Right lobe of liver (tissue), 6 donors: ENCODE results near the gene RIMBP2. TPM values are rescaled to one million over a fixed set of nuclear protein-coding genes. Genes with fewer than 3 reads are reported as not detected.

Experiments used
- ATAC-seq, 4 donors: fragments of 200-7000 bp; cut with Tn5 transposase; one replicate each; pipeline ENCODE4 v1.9.1; 2020; ENCODE audit warnings: mild to moderate bottlenecking in 4 of 4, moderate library complexity in 4 of 4
- DNase-seq, 3 donors: peaks; one replicate each; pipeline ENCODE4 v3.0.0-alpha.2; 2020
- H3K27ac ChIP-seq, 3 donors: fragments of 200-600 bp; one replicate each; pipeline ENCODE4 v1.8.0; 2022
- H3K27me3 ChIP-seq, 2 donors: fragments of 200-600 bp; one replicate each; pipeline ENCODE4 v1.8.0; 2022
- H3K36me3 ChIP-seq, 4 donors: fragments of 200-600 bp; sonication (generic) in 1 of 4; one replicate each; pipeline versions ENCODE4 v1.5.1 to v1.8.0; 2017 to 2022; ENCODE audit warnings: control low read depth in 1 of 4
- H3K4me1 ChIP-seq, 4 donors: fragments of 200-600 bp; sonication (generic) in 1 of 4; one replicate each; pipeline versions ENCODE4 v1.5.1 to v1.8.0; 2017 to 2022; ENCODE audit warnings: control low read depth in 1 of 4
- H3K4me3 ChIP-seq, 3 donors: fragments of 200-600 bp; one replicate each; pipeline ENCODE4 v1.8.0; 2022
- H3K9me3 ChIP-seq, 4 donors: fragments of 200-600 bp; sonication (generic) in 1 of 4; one replicate each; pipeline versions ENCODE4 v1.5.1 to v1.8.0; 2017 to 2022; ENCODE audit warnings: control low read depth in 1 of 4
- POLR2A ChIP-seq: fragments of 450-650 bp; IDR thresholded peaks from one replicate; pipeline ENCODE4 v1.6.1; 2017; ENCODE audit warnings: antibody characterized with exemption, mild to moderate bottlenecking
- WGBS: methylation state at CpG from one replicate; pipeline ENCODE4 v1.1.6; 2018; ENCODE audit warnings: low coverage, low lambda C conversion rate; ENCODE audit not compliant: insufficient coverage; ENCODE audit errors: missing lambda C conversion rate; 5-methylcytosine and 5-hydroxymethylcytosine counted together
- intact Hi-C, 2 donors: fragments of 100-400 bp; cut with DNase I; formaldehyde crosslinking; loops; one replicate each; pipeline versions ENCODE4 v1.11.2 to v1.14.1; 2022
- total RNA-seq, 6 experiments: library from RNA; depleted of rRNA in 2 of 6; stranded (reverse); fragments of >200 nt in 2 of 6; fragmentation: NEBNext Ultra II Directional in 3 of 6; extraction: Animal tissue kit (Norgen Biotek cat#: 25700) in 3 of 6; gene quantifications; one replicate each; pipeline versions ENCODE4 v1.1.0 to v1.2.4, GENCODE V29; 2016 to 2023
- TF ChIP-seq, protein P1 (sequence below), 4 donors: fragments of 200-600 bp in 3 of 4; fragments of 450-650 bp in 1 of 4; IDR thresholded peaks; one replicate each; pipeline versions ENCODE4 v1.5.1 to v1.8.0; 2016 to 2022; ENCODE audit warnings: antibody characterized with exemption in 4 of 4, mild to moderate bottlenecking in 2 of 4
- donor health status: DM: no; HTN: yes; CAD: no.
- donor health status: DM: no; HTN: no; CAD: no.
- donor health status: DM: no; HTN: no; CAD: no.
- donor health status: DM: no; HTN: yes; CAD: no.
- donor health status: DM: no; HTN: yes; CAD: no.

RIMBP2 gene
- total RNA-seq, 6 experiments from 2014 or later, result 0.04 to 0.19 TPM; not detected in 4

DNA sequence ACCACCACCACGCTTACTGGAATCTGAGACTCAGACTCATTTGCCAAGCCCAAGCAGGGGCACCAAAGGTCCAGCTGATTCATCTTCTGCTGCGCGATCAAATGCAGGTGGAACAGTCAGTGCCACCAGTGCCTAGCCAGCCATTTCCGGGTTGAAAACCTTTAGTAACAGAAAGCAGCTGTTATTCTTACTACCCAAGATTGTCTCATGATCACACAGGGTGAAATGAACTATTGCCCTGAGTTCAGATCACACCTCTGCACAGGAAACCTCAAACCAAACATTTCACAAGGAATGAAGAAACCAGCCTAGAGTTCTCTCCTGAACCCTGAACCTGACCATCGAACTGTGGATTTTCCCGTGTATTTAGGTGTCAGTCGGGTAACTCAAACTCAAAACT lies 88.9 kb downstream of the RIMBP2 start:
- no peak for DNase-seq
- no peaks in the 10 kb centered on the region for H3K4me1 ChIP-seq
- no peaks in the 10 kb centered on the region for H3K36me3 ChIP-seq
- H3K4me3 ChIP-seq, result no peak overlapping the region
- TF ChIP-seq, protein P1, sequence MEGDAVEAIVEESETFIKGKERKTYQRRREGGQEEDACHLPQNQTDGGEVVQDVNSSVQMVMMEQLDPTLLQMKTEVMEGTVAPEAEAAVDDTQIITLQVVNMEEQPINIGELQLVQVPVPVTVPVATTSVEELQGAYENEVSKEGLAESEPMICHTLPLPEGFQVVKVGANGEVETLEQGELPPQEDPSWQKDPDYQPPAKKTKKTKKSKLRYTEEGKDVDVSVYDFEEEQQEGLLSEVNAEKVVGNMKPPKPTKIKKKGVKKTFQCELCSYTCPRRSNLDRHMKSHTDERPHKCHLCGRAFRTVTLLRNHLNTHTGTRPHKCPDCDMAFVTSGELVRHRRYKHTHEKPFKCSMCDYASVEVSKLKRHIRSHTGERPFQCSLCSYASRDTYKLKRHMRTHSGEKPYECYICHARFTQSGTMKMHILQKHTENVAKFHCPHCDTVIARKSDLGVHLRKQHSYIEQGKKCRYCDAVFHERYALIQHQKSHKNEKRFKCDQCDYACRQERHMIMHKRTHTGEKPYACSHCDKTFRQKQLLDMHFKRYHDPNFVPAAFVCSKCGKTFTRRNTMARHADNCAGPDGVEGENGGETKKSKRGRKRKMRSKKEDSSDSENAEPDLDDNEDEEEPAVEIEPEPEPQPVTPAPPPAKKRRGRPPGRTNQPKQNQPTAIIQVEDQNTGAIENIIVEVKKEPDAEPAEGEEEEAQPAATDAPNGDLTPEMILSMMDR (IDR thresholded peaks at IDR 0.05), result no peak
- no peak for TF ChIP-seq POLR2A
- no peak overlapping the region for H3K27ac ChIP-seq
- intact Hi-C loops, result no loop called here
- no peaks in the 10 kb centered on the region for H3K27me3 ChIP-seq
- 47% methylated on average over 7 of the region's 7 CpGs for WGBS
- ATAC-seq, result no peak
- no peaks in the 10 kb centered on the region for H3K9me3 ChIP-seq

DNA sequence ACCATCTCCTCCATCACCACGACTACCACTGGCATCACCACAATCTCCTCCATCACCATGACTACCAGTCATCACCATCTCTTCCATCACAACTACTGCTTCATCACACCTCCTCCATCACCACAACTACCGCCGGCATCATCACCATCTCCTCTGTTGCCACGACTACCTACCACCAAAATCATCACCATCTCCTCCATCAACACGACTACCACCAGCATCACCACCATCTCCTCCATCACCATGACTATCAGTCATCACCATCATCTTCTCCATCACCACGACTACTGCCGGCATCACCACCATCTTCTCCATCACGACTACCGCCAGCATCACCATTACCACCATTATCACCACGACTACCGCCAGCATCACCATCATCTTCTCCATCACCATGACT lies 89.5 kb downstream of the RIMBP2 start:
- DNase-seq (no peak), ATAC-seq (no peak)
- intact Hi-C loops, result no loop called here
- H3K9me3 ChIP-seq, result no peaks in the 10 kb centered on the region
- TF ChIP-seq POLR2A, result no peak
- TF ChIP-seq, protein P1 (IDR thresholded peaks at IDR 0.05), result no peak
- H3K36me3 ChIP-seq, result no peaks in the 10 kb centered on the region
- 56% methylated on average over 10 of the region's 11 CpGs for whole genome bisulfite sequencing
- no peaks in the 10 kb centered on the region for H3K27me3 ChIP-seq
- H3K4me3 ChIP-seq, result no peak overlapping the region
- no peaks in the 10 kb centered on the region for H3K4me1 ChIP-seq
- H3K27ac ChIP-seq, result no peak overlapping the region

DNA sequence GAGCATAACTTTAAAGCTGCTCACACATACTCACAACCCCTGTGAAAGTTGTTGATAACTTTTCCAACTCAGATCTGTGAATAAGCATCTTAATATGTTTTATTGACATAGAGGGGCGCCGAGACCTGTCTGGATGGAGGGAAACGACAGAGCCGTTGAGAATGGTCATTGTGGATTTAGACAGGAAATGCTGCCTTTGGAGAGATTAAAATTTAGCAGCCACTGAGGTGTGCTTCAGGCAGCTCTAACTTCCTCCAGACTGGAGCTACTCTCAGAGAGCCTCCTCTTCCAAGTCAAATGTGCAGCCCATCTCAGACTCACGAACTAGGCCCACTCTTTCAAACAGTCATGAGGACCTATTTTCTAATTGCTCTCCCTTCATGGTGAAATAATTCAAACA lies 90.9 kb downstream of the RIMBP2 start:
- DNase-seq, result no peak

DNA sequence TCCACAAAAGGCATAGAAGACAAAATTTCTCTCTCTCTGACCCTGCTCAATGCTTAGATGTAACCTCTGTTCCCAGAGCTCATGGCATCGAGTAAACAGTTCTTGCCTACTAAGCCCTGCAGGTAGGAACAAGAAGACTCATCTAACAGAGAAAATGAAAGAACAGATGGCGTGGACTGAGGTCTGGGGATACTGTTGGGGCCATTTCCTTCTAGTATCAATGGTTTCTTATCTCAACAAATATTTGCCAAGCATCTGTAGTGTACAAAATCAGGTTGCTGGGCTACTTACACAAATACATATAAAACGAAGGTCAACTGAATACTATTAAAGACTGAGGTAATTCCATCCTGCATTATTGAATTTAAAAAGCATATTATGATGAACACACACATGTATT lies 93.3 kb downstream of the RIMBP2 start:
- Histone ChIP-seq H3K27me3 (no peaks in the 10 kb centered on the region), H3K9me3 (no peaks in the 10 kb centered on the region), H3K4me1 (no peaks in the 10 kb centered on the region), H3K4me3 (no peak overlapping the region), H3K27ac (no peak overlapping the region), H3K36me3 (no peaks in the 10 kb centered on the region)
- TF ChIP-seq, protein P1 (IDR thresholded peaks at IDR 0.05), result no peak
- no peak for TF ChIP-seq POLR2A
- intact Hi-C loops, result no loop called here
- WGBS, result 38% methylated on average over 3 of the region's 3 CpGs
- no peak for DNase-seq
- ATAC-seq, result no peak

More for the DNA sequence above, 90.9 kb downstream of the RIMBP2 start:
- Histone ChIP-seq H3K27ac (no peak overlapping the region), H3K27me3 (no peaks in the 10 kb centered on the region), H3K9me3 (no peaks in the 10 kb centered on the region), H3K36me3 (no peaks in the 10 kb centered on the region), H3K4me3 (no peak overlapping the region), H3K4me1 (no peaks in the 10 kb centered on the region)
- WGBS, result 8% methylated on average over 3 of the region's 5 CpGs
- intact Hi-C loops, result no loop called here
- no peak for ATAC-seq
- TF ChIP-seq POLR2A, result no peak
- TF ChIP-seq, protein P1 (IDR thresholded peaks at IDR 0.05), result no peak
